H1 (cell line): ENCODE results near the gene GAB3.

Experiments
- BACH1 ChIP-seq: IDR thresholded peaks from 2 replicates; pipeline ENCODE4 v1.6.1; 2012; ENCODE audit warnings: low read length, improper control_type of control experiment
- CTCF ChIP-seq, 3 experiments: IDR thresholded peaks; 1 replicate in 2 of 3; 2 replicates in 1 of 3; pipeline versions ENCODE4 v1.5.1 to v1.6.1; 2011; ENCODE audit warnings: low read length in 3 of 3, mild to moderate bottlenecking in 3 of 3, inconsistent platforms in 2 of 3, low read depth in 1 of 3, moderate library complexity in 1 of 3; ENCODE audit not compliant: insufficient read depth in 1 of 3; ENCODE audit errors: control extremely low read depth in 1 of 3
- EZH2 ChIP-seq: fragments of 200-600 bp; sonication (generic); IDR thresholded peaks from 2 replicates; pipeline ENCODE4 v1.7.1; 2012; ENCODE audit warnings: low read depth, mild to moderate bottlenecking, moderate library complexity, low read length, inconsistent platforms; ENCODE audit not compliant: severe bottlenecking
- MAFK ChIP-seq: IDR thresholded peaks from 2 replicates; pipeline ENCODE4 v1.6.1; 2012; ENCODE audit warnings: low read depth, mild to moderate bottlenecking, improper control_type of control experiment, low read length
- POLR2A ChIP-seq, 2 experiments: IDR thresholded peaks; 1 replicate in 1 of 2; 2 replicates in 1 of 2; pipeline ENCODE4 v1.6.1; 2011; ENCODE audit warnings: low read depth in 2 of 2, low read length in 2 of 2, mild to moderate bottlenecking in 2 of 2; ENCODE audit errors: control extremely low read depth in 1 of 2
- TEAD4 ChIP-seq: IDR thresholded peaks from 2 replicates; pipeline ENCODE4 v1.6.1; 2012; ENCODE audit warnings: low read depth, low read length, inconsistent platforms, mixed read lengths

- TF ChIP-seq CTCF (IDR thresholded peaks at IDR 0.05; ENCODE audit: control extremely low read depth in 1 of 3, insufficient read depth in 1 of 3, low read depth in 1 of 3, low read length in 3 of 3) (no peak), MAFK (no peak), BACH1 (no peak), TEAD4 (no peak), POLR2A (IDR thresholded peaks at IDR 0.05; ENCODE audit: control extremely low read depth in 1 of 2, low read depth in 2 of 2, low read length in 2 of 2) (no peak), EZH2 (no peak)
These were observed 40.6 kb upstream of the GAB3 start for GRCh38 chrX:154791467-154791866.
